HEK293 (cell line): ENCODE data around the gene HTT.

Experiments
- CTCF ChIA-PET: fragments of 350-600 bp; formaldehyde crosslinking; extraction: SDS; loops from one replicate; lab custom pipeline; 2021; ENCODE audit warnings: antibody characterized with exemption; lab: Yijun Ruan, JAX
- POLR2A ChIA-PET: fragments of 300-600 bp; formaldehyde crosslinking; extraction: SDS; loops from one replicate; lab custom pipeline; 2020; ENCODE audit warnings: antibody characterized with exemption, inconsistent platforms; lab: Yijun Ruan, JAX
- H3K27ac ChIP-seq: fragments of 200-500 bp; sonication (Bioruptor generic); 2 replicates; pipeline ENCODE4 v1.5.1; 2014; ENCODE audit warnings: low read depth, low read length, control low read depth, inconsistent platforms; ENCODE audit errors: extremely low read depth
- H3K36me3 ChIP-seq, 2 experiments: fragments of 200-500 bp in 1 of 2; sonication (Bioruptor generic) in 1 of 2; 1 replicate in 1 of 2; 2 replicates in 1 of 2; pipeline ENCODE4 v1.5.1; 2014 to 2017; ENCODE audit warnings: inconsistent platforms in 2 of 2, low read length in 2 of 2; ENCODE audit not compliant: control insufficient read depth in 2 of 2, insufficient read depth in 1 of 2
- H3K4me1 ChIP-seq: fragments of 200-500 bp; sonication (Bioruptor generic); 2 replicates; pipeline ENCODE4 v1.5.1; 2014; ENCODE audit warnings: mild to moderate bottlenecking, low read length, inconsistent platforms; ENCODE audit not compliant: control insufficient read depth, insufficient read depth
- H3K4me3 ChIP-seq: 2 replicates; pipeline ENCODE4 v1.5.1; 2011; ENCODE audit warnings: low read depth, mild to moderate bottlenecking, control low read depth, low read length, moderate library complexity
- H3K9me3 ChIP-seq: fragments of 200-500 bp; sonication (Bioruptor generic); 2 replicates; pipeline ENCODE4 v1.5.1; 2014; ENCODE audit warnings: low read depth, low read length, inconsistent platforms; ENCODE audit not compliant: control insufficient read depth, insufficient read depth
- GLI4 ChIP-seq: fragments of 450-650 bp; formaldehyde crosslinking; IDR thresholded peaks from 2 replicates; pipeline ENCODE4 v1.5.1; 2016; ENCODE audit warnings: missing biosample characterization, missing genetic modification characterization
- IKZF3 ChIP-seq: fragments of 450-650 bp; IDR thresholded peaks from 2 replicates; pipeline ENCODE4 v1.5.0; 2018; ENCODE audit warnings: missing biosample characterization, mild to moderate bottlenecking, missing genetic modification characterization, moderate library complexity
- OVOL3 ChIP-seq: fragments of 450-650 bp; formaldehyde crosslinking; IDR thresholded peaks from 2 replicates; pipeline ENCODE4 v1.5.1; 2016; ENCODE audit warnings: missing biosample characterization, missing genetic modification characterization
- REPIN1 ChIP-seq: fragments of 450-650 bp; formaldehyde crosslinking; IDR thresholded peaks from 2 replicates; pipeline ENCODE4 v1.5.1; 2017; ENCODE audit warnings: missing biosample characterization, missing genetic modification characterization, low read depth
- SCRT2 ChIP-seq: fragments of 450-650 bp; formaldehyde crosslinking; IDR thresholded peaks from 2 replicates; pipeline ENCODE4 v1.5.1; 2016; ENCODE audit warnings: missing biosample characterization, missing genetic modification characterization
- ZNF138 ChIP-seq: fragments of 450-650 bp; formaldehyde crosslinking; IDR thresholded peaks from 2 replicates; pipeline ENCODE4 v1.5.1; 2016; ENCODE audit warnings: missing biosample characterization, missing genetic modification characterization, borderline replicate concordance
- ZNF184 ChIP-seq: fragments of 450-650 bp; IDR thresholded peaks from 2 replicates; pipeline ENCODE4 v1.5.1; 2018; ENCODE audit warnings: missing biosample characterization, mild to moderate bottlenecking, missing genetic modification characterization
- ZNF211 ChIP-seq: fragments of 450-650 bp; formaldehyde crosslinking; IDR thresholded peaks from 2 replicates; pipeline ENCODE4 v1.5.1; 2016; ENCODE audit warnings: low read depth, missing biosample characterization, missing genetic modification characterization
- ZNF266 ChIP-seq: fragments of 450-650 bp; formaldehyde crosslinking; IDR thresholded peaks from 2 replicates; pipeline ENCODE4 v1.5.1; 2016; ENCODE audit warnings: missing biosample characterization, missing genetic modification characterization, low read depth
- ZNF362 ChIP-seq: fragments of 450-650 bp; formaldehyde crosslinking; IDR thresholded peaks from 2 replicates; pipeline ENCODE4 v1.5.1; 2016; ENCODE audit warnings: missing biosample characterization, missing genetic modification characterization
- ZNF423 ChIP-seq: fragments of 450-650 bp; formaldehyde crosslinking; IDR thresholded peaks from 2 replicates; pipeline ENCODE4 v1.5.1; 2016; ENCODE audit warnings: missing biosample characterization, missing genetic modification characterization
- ZNF529 ChIP-seq: fragments of 450-650 bp; formaldehyde crosslinking; IDR thresholded peaks from 2 replicates; pipeline ENCODE4 v1.5.1; 2017; ENCODE audit warnings: missing genetic modification characterization, missing biosample characterization; ENCODE audit not compliant: insufficient replicate concordance
- ZNF585B ChIP-seq: fragments of 450-650 bp; formaldehyde crosslinking; IDR thresholded peaks from 2 replicates; pipeline ENCODE4 v1.5.1; 2016; ENCODE audit warnings: missing biosample characterization, missing genetic modification characterization
- ZNF600 ChIP-seq: fragments of 450-650 bp; formaldehyde crosslinking; IDR thresholded peaks from 2 replicates; pipeline ENCODE4 v1.5.1; 2016; ENCODE audit warnings: missing biosample characterization, missing genetic modification characterization
- ZNF645 ChIP-seq: fragments of 450-650 bp; formaldehyde crosslinking; IDR thresholded peaks from 2 replicates; pipeline ENCODE4; 2016; ENCODE audit warnings: missing biosample characterization, missing genetic modification characterization
- ZNF660 ChIP-seq: fragments of 450-650 bp; IDR thresholded peaks from 2 replicates; pipeline ENCODE4 v1.5.1; 2018; ENCODE audit warnings: missing biosample characterization, mild to moderate bottlenecking, missing genetic modification characterization
- ZNF664 ChIP-seq: fragments of 450-650 bp; formaldehyde crosslinking; IDR thresholded peaks from 2 replicates; pipeline ENCODE4 v1.5.1; 2016; ENCODE audit warnings: missing biosample characterization, missing genetic modification characterization
- ZNF747 ChIP-seq: fragments of 450-650 bp; formaldehyde crosslinking; IDR thresholded peaks from 2 replicates; pipeline ENCODE4 v1.5.1; 2016; ENCODE audit warnings: missing biosample characterization, missing genetic modification characterization
- ZNF768 ChIP-seq: fragments of 450-650 bp; formaldehyde crosslinking; IDR thresholded peaks from 2 replicates; pipeline ENCODE4 v1.5.1; 2018; ENCODE audit warnings: missing biosample characterization, mild to moderate bottlenecking, missing genetic modification characterization
- ZNF777 ChIP-seq: fragments of 450-650 bp; formaldehyde crosslinking; IDR thresholded peaks from 2 replicates; pipeline ENCODE4 v1.5.1; 2017; ENCODE audit warnings: missing biosample characterization, missing genetic modification characterization, borderline replicate concordance

The HTT gene

GRCh38 chr4:3226467-3226866 lies 152.0 kb downstream of the HTT start:
- Histone ChIP-seq H3K27ac (no peak overlapping the region), H3K9me3 (no peaks in the 10 kb centered on the region)
- CTCF ChIA-PET, result no interaction called here
- no peak for TF ChIP-seq GLI4 (tag by site-specific recombination)
- TF ChIP-seq SCRT2 (tag by site-specific recombination), result 0 out of 2 replicates have a peak, but pooled peaks have one; percentile 23
- TF ChIP-seq, all 188 proteins: peak for 1
- Histone ChIP-seq H3K4me3 (no peak overlapping the region), H3K36me3 (peaks cover 10 to 95% of the 10 kb centered on the region in 2 experiments; a peak in 2 of 3 replicates), H3K4me1 (no peaks in the 10 kb centered on the region)
- POLR2A ChIA-PET, result no interaction called here

- no peak overlapping the region for H3K4me3 ChIP-seq
- no peak for TF ChIP-seq ZNF777
- TF ChIP-seq ZNF184, result no peak
- no peaks in the 10 kb centered on the region for H3K9me3 ChIP-seq
- no peak overlapping the region for H3K27ac ChIP-seq
- peaks cover 10 to 95% of the 10 kb centered on the region in 2 experiments; a peak in 2 of 3 replicates for H3K36me3 ChIP-seq
- CTCF ChIA-PET, result no interaction called here
- no peaks in the 10 kb centered on the region for H3K4me1 ChIP-seq
- POLR2A ChIA-PET, result no interaction called here
These were observed 152.5 kb downstream of the HTT start for GRCh38 chr4:3226944-3227343.

- TF ChIP-seq ZNF600 (tag by site-specific recombination), result no peak
- no peak for TF ChIP-seq ZNF138 (tag by site-specific recombination)
- no peak for TF ChIP-seq ZNF747 (tag by site-specific recombination)
- no peak for TF ChIP-seq ZNF266 (tag by site-specific recombination)
- TF ChIP-seq IKZF3 (tag by site-specific recombination), result no peak
- TF ChIP-seq ZNF664, result no peak
- TF ChIP-seq ZNF362 (tag by site-specific recombination), result no peak
- TF ChIP-seq ZNF585B (tag by site-specific recombination), result no peak
- TF ChIP-seq ZNF768 (tag by site-specific recombination), result no peak
- TF ChIP-seq ZNF423 (tag by site-specific recombination), result no peak
- TF ChIP-seq ZNF529, result no peak
- no peak for TF ChIP-seq ZNF660 (tag by site-specific recombination)
- no peak for TF ChIP-seq REPIN1
- no peak for TF ChIP-seq ZNF211 (tag by site-specific recombination)
- TF ChIP-seq ZNF645 (tag by site-specific recombination), result no peak
- no peak for TF ChIP-seq OVOL3
- TF ChIP-seq, all 188 proteins: peak for 0
- Histone ChIP-seq H3K4me1 (no peaks in the 10 kb centered on the region), H3K27ac (no peak overlapping the region), H3K4me3 (no peak overlapping the region), H3K36me3 (peaks cover 10 to 95% of the 10 kb centered on the region in 2 experiments; a peak in 2 of 3 replicates), H3K9me3 (no peaks in the 10 kb centered on the region)
- CTCF ChIA-PET, result no interaction called here
- POLR2A ChIA-PET, result no interaction called here
These were observed 153.6 kb downstream of the HTT start for GRCh38 chr4:3227878-3228675.
